Glomerular endothelial cell (primary cell): ENCODE results near the gene KIAA0586. TPM values are rescaled to one million over a fixed set of nuclear protein-coding genes. Genes with fewer than 3 reads are reported as not detected.
A peak's percentile ranks its signal among the peaks of the same experiment; 100 is the strongest.
"Not testable (repeated sequence)": the region's sequence is repeated elsewhere in the genome, so short reads cannot be mapped to it uniquely, and the experiment has no call there.

Experiments used
- DNase-seq: peaks from one replicate; pipeline ENCODE4 v3.0.0-alpha.2; 2011; ENCODE audit warnings: low read depth, low spot score; ENCODE audit errors: extremely low read depth
- total RNA-seq: library from RNA; depleted of rRNA; stranded (reverse); fragments of >200 nt; gene quantifications from 2 replicates; pipeline ENCODE4 v1.2.3, GENCODE V29; 2015

Gene KIAA0586
- 8.8 and 20.2 TPM in 2 replicates for total RNA-seq

- peak; percentile 96 for DNase-seq
These were observed at the start of gene KIAA0586, which contains the start of gene TIMM9 for GRCh38 chr14:58427281-58428117. Gene KIAA0586, plus strand, starts transcription at chr14:58427719. Its CDS starts 546 bp downstream, at chr14:58428265. Gene TIMM9, minus strand, starts transcription at chr14:58427531. Its CDS starts 15,586 bp downstream, at chr14:58411945.

GRCh38 chr14:58390830-58391229, 36.7 kb upstream of the KIAA0586 start:
- no peak for DNase-seq

GRCh38 chr14:58395562-58395811, 32.0 kb upstream of the KIAA0586 start:
- DNase-seq, result no peak

- no peak for DNase-seq
These were observed 31.4 kb upstream of the KIAA0586 start, which contains the start of gene TOMM20L for GRCh38 chr14:58395812-58396788. Gene TOMM20L, plus strand, starts transcription at chr14:58395930. Its CDS starts 28 bp downstream, at chr14:58395958.

- DNase-seq, result no peak
These were observed 30.4 kb upstream of the KIAA0586 start for GRCh38 chr14:58397156-58397555.

- no peak for DNase-seq
These were observed 29.0 kb upstream of the KIAA0586 start for GRCh38 chr14:58398495-58398894.

GRCh38 chr14:58398895-58399294, 28.6 kb upstream of the KIAA0586 start:
- DNase-seq, result no peak

GRCh38 chr14:58401587-58401986, 25.9 kb upstream of the KIAA0586 start:
- DNase-seq, result no peak

GRCh38 chr14:58408681-58409215, 18.8 kb upstream of the KIAA0586 start:
- no peak for DNase-seq

GRCh38 chr14:58414845-58415244, 12.7 kb upstream of the KIAA0586 start:
- no peak for DNase-seq

- DNase-seq, result no peak
These were observed 11.6 kb upstream of the KIAA0586 start for GRCh38 chr14:58415636-58416547.

GRCh38 chr14:58416934-58417333, 10.6 kb upstream of the KIAA0586 start:
- not testable (repeated sequence) for DNase-seq

- no peak for DNase-seq
These were observed 744 bp upstream of the KIAA0586 start for GRCh38 chr14:58426670-58427280.

- peak; percentile 54 for DNase-seq
These were observed 682 bp downstream of the KIAA0586 start for GRCh38 chr14:58428118-58428683.

GRCh38 chr14:58430156-58430555, 2.6 kb downstream of the KIAA0586 start:
- no peak for DNase-seq

GRCh38 chr14:58439476-58439875, 12.0 kb downstream of the KIAA0586 start:
- no peak for DNase-seq

GRCh38 chr14:58444627-58445026, 17.1 kb downstream of the KIAA0586 start:
- DNase-seq, result no peak

- no peak for DNase-seq
These were observed 28.2 kb downstream of the KIAA0586 start for GRCh38 chr14:58455593-58456265.

GRCh38 chr14:58460772-58461171, 33.3 kb downstream of the KIAA0586 start:
- DNase-seq, result no peak
